ENCODE results near the gene FAM53B.

The FAM53B gene

DNA sequence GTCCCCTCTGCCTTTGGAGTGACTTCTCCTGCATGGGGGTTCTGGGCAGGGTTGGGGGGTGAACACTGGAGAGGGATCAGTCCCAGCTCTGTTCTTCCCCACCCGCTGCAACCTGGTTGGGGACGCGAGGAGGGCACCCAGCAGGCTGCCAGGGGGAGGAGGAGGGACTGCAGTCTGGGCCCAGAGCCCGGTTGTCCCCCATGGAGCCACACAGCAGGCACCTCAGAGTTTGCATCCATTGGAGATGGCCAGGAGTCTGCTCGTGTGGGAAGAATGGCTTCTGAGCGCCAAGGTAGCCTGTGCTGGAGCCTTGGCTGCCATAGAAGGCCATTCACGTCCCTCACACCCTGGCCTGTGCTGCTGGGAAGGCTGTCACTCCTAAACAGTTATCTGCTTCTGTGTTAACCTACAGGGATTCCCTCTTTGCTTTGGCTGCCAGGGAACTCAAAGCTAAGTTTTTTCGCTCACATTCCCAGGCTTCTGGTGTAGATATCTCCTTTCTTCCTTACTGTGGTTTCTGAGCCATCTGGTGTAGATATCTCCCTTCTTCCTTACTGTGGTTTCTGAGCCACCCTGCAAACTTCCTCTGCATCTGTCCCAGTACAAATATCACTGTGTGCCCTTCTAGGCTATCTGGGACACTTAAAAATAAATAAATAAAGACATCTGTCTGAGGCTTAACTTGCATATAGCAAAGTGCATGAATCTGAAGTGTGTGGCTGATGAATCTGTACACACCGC, 148.9 kb downstream of the FAM53B start:
- TF ChIP-seq CSDC2 (CRISPR knock-in tag; IDR thresholded peaks at IDR 0.05) (no peak), BACH2 (CRISPR knock-in tag; IDR thresholded peaks at IDR 0.05; ENCODE audit: borderline replicate concordance) (no peak), SNAI2 (CRISPR knock-in tag; IDR thresholded peaks at IDR 0.05) (no peak)
- ATAC-seq = no peak

DNA sequence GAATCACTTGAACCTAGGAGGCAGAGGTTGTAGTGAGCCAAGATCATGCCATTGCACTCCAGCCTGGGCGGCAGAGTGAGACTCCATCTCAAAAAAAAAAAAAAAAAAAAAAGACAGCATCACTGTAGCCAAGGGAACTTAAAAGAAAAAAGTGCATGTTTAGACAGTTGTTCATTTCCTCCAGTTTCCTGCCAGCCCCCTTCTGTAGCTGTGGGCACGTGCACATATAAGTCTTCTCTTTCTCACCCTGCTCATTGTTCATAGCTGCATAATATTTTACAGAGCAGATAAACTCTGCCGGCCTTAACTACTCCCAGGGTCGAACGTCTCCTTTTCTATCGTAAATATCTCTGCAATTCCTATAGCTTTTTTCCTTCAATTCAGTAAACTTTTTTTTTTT, 149.9 kb downstream of the FAM53B start:
- no peak for ATAC-seq

DNA sequence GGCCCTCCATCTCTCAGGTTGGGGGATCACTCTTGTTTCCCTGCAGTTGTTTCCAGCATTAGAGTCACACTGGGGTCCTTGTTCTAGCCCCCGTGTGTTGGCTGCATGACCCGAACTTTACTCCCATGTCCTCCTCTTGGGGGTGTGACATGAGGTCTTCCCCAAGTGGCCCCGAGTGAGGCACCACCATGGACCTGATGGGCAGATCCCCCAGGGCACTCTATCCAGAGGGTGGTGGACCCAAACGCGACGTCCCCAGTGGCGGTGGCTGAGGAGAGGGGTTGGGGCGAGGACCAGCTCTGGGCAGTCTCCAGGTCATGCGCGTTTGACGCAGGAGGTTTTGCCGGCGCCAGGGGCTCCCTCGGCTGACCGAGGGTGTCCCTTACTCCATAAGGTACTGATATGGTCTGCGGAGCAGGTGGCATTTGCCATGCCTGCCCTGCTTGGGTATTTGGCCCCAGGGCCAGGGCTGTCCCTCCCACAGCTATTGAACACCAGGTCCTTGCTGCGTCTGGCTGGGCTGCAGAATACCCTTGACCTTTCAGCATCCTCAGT, 150.7 kb downstream of the FAM53B start:
- ATAC-seq = no peak
- no peak for TF ChIP-seq ZNF70 (CRISPR knock-in tag; IDR thresholded peaks at IDR 0.05)

More for the DNA sequence above, 149.9 kb downstream of the FAM53B start:
- no peak for TF ChIP-seq OSR1 (CRISPR knock-in tag; IDR thresholded peaks at IDR 0.05)

DNA sequence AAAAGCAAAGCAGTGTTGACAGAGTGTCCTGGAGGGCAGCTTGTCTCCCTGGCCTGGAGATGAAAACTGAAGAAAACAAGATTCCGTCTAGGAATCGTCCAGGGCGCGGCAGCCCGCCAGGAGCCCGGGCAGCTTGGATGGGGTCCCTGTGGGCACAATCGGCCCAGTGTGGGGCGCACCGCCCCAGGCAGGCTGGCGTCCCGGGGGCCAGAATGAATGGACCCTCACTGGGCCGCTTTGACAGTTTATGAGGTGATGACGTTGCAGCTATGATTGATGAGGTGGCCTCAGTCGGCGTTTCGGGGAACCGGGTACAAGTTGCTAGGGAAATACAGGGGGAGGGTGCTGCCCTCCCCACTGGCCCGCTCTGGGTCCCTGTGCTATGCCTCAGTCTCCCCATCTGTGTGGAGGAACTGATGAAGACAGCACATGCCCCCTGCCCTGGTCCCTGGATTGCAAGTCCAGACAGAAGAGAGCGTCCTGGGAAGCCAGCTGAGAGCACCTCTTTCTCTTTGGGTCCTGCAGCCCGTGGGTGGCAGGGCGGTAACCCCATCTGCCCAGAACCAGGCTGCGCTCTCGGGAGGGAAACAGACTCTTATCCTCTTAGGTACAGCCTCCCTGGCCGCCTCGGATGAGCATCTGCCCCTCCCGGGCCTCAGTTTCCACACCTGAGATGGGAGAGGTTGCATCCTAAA, 151.3 kb downstream of the FAM53B start:
- TF ChIP-seq ZC3H10 (CRISPR knock-in tag; IDR thresholded peaks at IDR 0.05) (no peak), ESRRG (CRISPR knock-in tag; IDR thresholded peaks at IDR 0.05) (no peak), ISL1 (CRISPR knock-in tag; IDR thresholded peaks at IDR 0.05) (no peak), PPARA (CRISPR knock-in tag; IDR thresholded peaks at IDR 0.05; ENCODE audit: borderline replicate concordance) (no peak), GLIS3 (CRISPR knock-in tag; IDR thresholded peaks at IDR 0.05) (no peak), ZNF8 (CRISPR knock-in tag; IDR thresholded peaks at IDR 0.05) (no peak), ZFP3 (CRISPR knock-in tag; IDR thresholded peaks at IDR 0.05) (no peak), ZFP30 (CRISPR knock-in tag; IDR thresholded peaks at IDR 0.05) (no peak), BACH2 (CRISPR knock-in tag; IDR thresholded peaks at IDR 0.05; ENCODE audit: borderline replicate concordance) (no peak), ARNTL (CRISPR knock-in tag; IDR thresholded peaks at IDR 0.05; ENCODE audit: borderline replicate concordance, low read depth) (no peak), ZNF565 (CRISPR knock-in tag; conservative IDR thresholded peaks at IDR 0.05; ENCODE audit: low read depth) (no peak), RARB (CRISPR knock-in tag; IDR thresholded peaks at IDR 0.05) (no peak)
- TF ChIP-seq, protein P1, sequence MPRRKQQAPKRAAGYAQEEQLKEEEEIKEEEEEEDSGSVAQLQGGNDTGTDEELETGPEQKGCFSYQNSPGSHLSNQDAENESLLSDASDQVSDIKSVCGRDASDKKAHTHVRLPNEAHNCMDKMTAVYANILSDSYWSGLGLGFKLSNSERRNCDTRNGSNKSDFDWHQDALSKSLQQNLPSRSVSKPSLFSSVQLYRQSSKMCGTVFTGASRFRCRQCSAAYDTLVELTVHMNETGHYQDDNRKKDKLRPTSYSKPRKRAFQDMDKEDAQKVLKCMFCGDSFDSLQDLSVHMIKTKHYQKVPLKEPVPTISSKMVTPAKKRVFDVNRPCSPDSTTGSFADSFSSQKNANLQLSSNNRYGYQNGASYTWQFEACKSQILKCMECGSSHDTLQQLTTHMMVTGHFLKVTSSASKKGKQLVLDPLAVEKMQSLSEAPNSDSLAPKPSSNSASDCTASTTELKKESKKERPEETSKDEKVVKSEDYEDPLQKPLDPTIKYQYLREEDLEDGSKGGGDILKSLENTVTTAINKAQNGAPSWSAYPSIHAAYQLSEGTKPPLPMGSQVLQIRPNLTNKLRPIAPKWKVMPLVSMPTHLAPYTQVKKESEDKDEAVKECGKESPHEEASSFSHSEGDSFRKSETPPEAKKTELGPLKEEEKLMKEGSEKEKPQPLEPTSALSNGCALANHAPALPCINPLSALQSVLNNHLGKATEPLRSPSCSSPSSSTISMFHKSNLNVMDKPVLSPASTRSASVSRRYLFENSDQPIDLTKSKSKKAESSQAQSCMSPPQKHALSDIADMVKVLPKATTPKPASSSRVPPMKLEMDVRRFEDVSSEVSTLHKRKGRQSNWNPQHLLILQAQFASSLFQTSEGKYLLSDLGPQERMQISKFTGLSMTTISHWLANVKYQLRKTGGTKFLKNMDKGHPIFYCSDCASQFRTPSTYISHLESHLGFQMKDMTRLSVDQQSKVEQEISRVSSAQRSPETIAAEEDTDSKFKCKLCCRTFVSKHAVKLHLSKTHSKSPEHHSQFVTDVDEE (CRISPR knock-in tag; IDR thresholded peaks at IDR 0.05) = no peak
- TF ChIP-seq, protein P2, sequence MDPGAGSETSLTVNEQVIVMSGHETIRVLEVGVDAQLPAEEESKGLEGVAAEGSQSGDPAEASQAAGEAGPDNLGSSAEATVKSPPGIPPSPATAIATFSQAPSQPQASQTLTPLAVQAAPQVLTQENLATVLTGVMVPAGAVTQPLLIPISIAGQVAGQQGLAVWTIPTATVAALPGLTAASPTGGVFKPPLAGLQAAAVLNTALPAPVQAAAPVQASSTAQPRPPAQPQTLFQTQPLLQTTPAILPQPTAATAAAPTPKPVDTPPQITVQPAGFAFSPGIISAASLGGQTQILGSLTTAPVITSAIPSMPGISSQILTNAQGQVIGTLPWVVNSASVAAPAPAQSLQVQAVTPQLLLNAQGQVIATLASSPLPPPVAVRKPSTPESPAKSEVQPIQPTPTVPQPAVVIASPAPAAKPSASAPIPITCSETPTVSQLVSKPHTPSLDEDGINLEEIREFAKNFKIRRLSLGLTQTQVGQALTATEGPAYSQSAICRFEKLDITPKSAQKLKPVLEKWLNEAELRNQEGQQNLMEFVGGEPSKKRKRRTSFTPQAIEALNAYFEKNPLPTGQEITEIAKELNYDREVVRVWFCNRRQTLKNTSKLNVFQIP (CRISPR knock-in tag; IDR thresholded peaks at IDR 0.05; ENCODE audit: borderline replicate concordance, low read depth) = no peak
- TF ChIP-seq, protein P3, sequence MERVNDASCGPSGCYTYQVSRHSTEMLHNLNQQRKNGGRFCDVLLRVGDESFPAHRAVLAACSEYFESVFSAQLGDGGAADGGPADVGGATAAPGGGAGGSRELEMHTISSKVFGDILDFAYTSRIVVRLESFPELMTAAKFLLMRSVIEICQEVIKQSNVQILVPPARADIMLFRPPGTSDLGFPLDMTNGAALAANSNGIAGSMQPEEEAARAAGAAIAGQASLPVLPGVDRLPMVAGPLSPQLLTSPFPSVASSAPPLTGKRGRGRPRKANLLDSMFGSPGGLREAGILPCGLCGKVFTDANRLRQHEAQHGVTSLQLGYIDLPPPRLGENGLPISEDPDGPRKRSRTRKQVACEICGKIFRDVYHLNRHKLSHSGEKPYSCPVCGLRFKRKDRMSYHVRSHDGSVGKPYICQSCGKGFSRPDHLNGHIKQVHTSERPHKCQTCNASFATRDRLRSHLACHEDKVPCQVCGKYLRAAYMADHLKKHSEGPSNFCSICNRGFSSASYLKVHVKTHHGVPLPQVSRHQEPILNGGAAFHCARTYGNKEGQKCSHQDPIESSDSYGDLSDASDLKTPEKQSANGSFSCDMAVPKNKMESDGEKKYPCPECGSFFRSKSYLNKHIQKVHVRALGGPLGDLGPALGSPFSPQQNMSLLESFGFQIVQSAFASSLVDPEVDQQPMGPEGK (CRISPR knock-in tag; IDR thresholded peaks at IDR 0.05; ENCODE audit: borderline replicate concordance) = no peak
- TF ChIP-seq, protein P4, sequence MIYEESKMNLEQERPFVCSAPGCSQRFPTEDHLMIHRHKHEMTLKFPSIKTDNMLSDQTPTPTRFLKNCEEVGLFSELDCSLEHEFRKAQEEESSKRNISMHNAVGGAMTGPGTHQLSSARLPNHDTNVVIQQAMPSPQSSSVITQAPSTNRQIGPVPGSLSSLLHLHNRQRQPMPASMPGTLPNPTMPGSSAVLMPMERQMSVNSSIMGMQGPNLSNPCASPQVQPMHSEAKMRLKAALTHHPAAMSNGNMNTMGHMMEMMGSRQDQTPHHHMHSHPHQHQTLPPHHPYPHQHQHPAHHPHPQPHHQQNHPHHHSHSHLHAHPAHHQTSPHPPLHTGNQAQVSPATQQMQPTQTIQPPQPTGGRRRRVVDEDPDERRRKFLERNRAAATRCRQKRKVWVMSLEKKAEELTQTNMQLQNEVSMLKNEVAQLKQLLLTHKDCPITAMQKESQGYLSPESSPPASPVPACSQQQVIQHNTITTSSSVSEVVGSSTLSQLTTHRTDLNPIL (CRISPR knock-in tag; IDR thresholded peaks at IDR 0.05; ENCODE audit: low read depth) = no peak
- no peak for ATAC-seq

All from SK-N-SH treated with all-trans-retinoic acid at 6 μM for 48 hours (cell line).